Cardiac muscle cell (in vitro differentiated cells and primary cell): Measurements from ENCODE around the gene GNAT3. TPM values are rescaled to one million over a fixed set of nuclear protein-coding genes. Genes with fewer than 3 reads are reported as not detected.

Experiments
- DNase-seq, 2 donors: peaks; one replicate each; pipeline versions ENCODE4 v3.0.0 to v3.0.0-alpha.2; 2010 to 2017; ENCODE audit warnings: low read depth in 1 of 2, low spot score in 1 of 2
- H3K27ac ChIP-seq: fragments of 200-600 bp; sonication (generic); 2 replicates; pipeline ENCODE4 v1.5.1; 2016
- H3K27me3 ChIP-seq: fragments of 200-600 bp; sonication (generic); 2 replicates; pipeline ENCODE4 v1.6.0; 2016; ENCODE audit warnings: control low read depth
- H3K36me3 ChIP-seq: fragments of 200-600 bp; sonication (generic); 2 replicates; pipeline ENCODE4 v1.5.1; 2016; ENCODE audit warnings: control low read depth
- H3K4me1 ChIP-seq: fragments of 200-600 bp; sonication (generic); 2 replicates; pipeline ENCODE4 v1.8.1; 2017; ENCODE audit warnings: low read depth, mild to moderate bottlenecking, mixed run types
- H3K4me3 ChIP-seq: fragments of 200-600 bp; sonication (generic); 2 replicates; pipeline ENCODE4 v1.5.1; 2016; ENCODE audit warnings: mild to moderate bottlenecking
- H3K9me3 ChIP-seq: fragments of 200-600 bp; sonication (generic); 2 replicates; pipeline ENCODE4 v1.5.1; 2017; ENCODE audit warnings: low read depth, mild to moderate bottlenecking, control low read depth
- polyA plus RNA-seq: library from polyadenylated mRNA; unstranded; fragments of >200 nt; fragmentation: Nextera tagmentation; extraction: Ambion mirVana; gene quantifications from 2 replicates; pipeline ENCODE4 v1.2.1, GENCODE V29; 2016
- total RNA-seq: library from RNA; depleted of rRNA; stranded (reverse); fragments of >200 nt; gene quantifications from 2 replicates; pipeline ENCODE4 v1.2.3, GENCODE V29; 2016
- TF ChIP-seq, protein P1 (sequence below): IDR thresholded peaks from 2 replicates; pipeline ENCODE4 v1.5.1; 2012; ENCODE audit warnings: low read depth, mild to moderate bottlenecking, low read length

GNAT3 gene
- total and polyA plus RNA-seq, 2 experiments from 2014 or later: not detected

GRCh38 chr7:80475383-80475782, 36.5 kb downstream of the GNAT3 start:
- TF ChIP-seq, protein P1, sequence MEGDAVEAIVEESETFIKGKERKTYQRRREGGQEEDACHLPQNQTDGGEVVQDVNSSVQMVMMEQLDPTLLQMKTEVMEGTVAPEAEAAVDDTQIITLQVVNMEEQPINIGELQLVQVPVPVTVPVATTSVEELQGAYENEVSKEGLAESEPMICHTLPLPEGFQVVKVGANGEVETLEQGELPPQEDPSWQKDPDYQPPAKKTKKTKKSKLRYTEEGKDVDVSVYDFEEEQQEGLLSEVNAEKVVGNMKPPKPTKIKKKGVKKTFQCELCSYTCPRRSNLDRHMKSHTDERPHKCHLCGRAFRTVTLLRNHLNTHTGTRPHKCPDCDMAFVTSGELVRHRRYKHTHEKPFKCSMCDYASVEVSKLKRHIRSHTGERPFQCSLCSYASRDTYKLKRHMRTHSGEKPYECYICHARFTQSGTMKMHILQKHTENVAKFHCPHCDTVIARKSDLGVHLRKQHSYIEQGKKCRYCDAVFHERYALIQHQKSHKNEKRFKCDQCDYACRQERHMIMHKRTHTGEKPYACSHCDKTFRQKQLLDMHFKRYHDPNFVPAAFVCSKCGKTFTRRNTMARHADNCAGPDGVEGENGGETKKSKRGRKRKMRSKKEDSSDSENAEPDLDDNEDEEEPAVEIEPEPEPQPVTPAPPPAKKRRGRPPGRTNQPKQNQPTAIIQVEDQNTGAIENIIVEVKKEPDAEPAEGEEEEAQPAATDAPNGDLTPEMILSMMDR: no peak
- no peaks in the 10 kb centered on the region for H3K27me3 ChIP-seq
- H3K4me3 ChIP-seq: no peak overlapping the region
- H3K27ac ChIP-seq: no peak overlapping the region
- H3K9me3 ChIP-seq: no peaks in the 10 kb centered on the region
- H3K4me1 ChIP-seq: peaks cover 9% of the 10 kb centered on the region
- H3K36me3 ChIP-seq: no peaks in the 10 kb centered on the region
- no peak for DNase-seq

GRCh38 chr7:80473751-80474150, 38.1 kb downstream of the GNAT3 start:
- H3K9me3 ChIP-seq: no peaks in the 10 kb centered on the region
- no peaks in the 10 kb centered on the region for H3K36me3 ChIP-seq
- DNase-seq: no peak
- no peak overlapping the region for H3K4me3 ChIP-seq
- TF ChIP-seq, protein P1: no peak
- H3K27ac ChIP-seq: no peak overlapping the region
- no peaks in the 10 kb centered on the region for H3K27me3 ChIP-seq
- H3K4me1 ChIP-seq: peaks cover 9% of the 10 kb centered on the region

GRCh38 chr7:80472491-80473200, 39.2 kb downstream of the GNAT3 start:
- peak in 1 of 2 donors; percentile 37 for DNase-seq
- Histone ChIP-seq H3K27me3 (no peaks in the 10 kb centered on the region), H3K36me3 (no peaks in the 10 kb centered on the region), H3K4me3 (no peak overlapping the region), H3K9me3 (no peaks in the 10 kb centered on the region), H3K4me1 (peaks cover 9% of the 10 kb centered on the region), H3K27ac (no peak overlapping the region)
- TF ChIP-seq, protein P1: no peak

DNA sequence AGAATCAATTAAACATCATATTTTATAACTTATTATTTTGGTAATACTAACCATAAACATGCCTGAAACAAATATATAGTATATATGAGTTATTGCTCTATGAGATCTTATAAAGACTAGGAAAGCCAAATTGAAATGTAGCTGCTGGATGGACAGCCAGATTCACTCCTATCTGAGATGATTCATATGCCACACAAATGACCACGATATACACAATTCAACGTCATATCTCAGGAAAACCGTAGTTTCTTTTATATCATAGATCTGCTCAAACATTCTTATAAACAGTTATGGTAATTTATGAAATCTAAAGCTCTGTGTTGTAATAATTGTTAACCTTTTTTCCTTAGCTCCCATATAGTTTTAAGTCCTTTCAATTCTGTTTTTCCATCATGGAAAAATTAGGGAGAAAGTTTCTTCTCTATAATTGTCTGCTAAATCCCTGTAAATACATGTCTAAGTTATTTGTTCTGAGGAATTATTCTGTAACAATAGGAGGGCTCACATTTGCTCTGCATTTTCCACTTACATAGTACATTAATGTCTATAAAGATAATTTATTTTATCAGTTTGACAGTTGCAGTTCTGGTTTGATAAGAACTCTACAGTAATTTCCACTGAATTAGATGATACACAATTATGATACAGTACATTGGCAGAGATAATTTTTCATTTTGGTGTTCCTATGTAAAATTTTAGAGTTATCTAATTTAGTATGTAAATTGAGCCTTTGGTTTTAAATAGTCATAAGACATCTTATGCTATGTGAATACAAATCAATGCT, 42.7 kb downstream of the GNAT3 start:
- no peaks in the 10 kb centered on the region for H3K9me3 ChIP-seq
- TF ChIP-seq, protein P1: no peak
- peak in 1 of 2 donors; percentile 47 for DNase-seq
- H3K4me1 ChIP-seq: peaks cover 17% of the 10 kb centered on the region
- no peaks in the 10 kb centered on the region for H3K36me3 ChIP-seq
- no peaks in the 10 kb centered on the region for H3K27me3 ChIP-seq
- no peak overlapping the region for H3K27ac ChIP-seq
- no peak overlapping the region for H3K4me3 ChIP-seq

- no peak overlapping the region for H3K27ac ChIP-seq
- peak; percentile 49 to 67 for DNase-seq
- H3K27me3 ChIP-seq: peaks cover 9% of the 10 kb centered on the region
- TF ChIP-seq, protein P1: no peak
- no peak overlapping the region for H3K4me3 ChIP-seq
- no peaks in the 10 kb centered on the region for H3K9me3 ChIP-seq
- peaks cover 16% of the 10 kb centered on the region for H3K4me1 ChIP-seq
- H3K36me3 ChIP-seq: no peaks in the 10 kb centered on the region
These were observed 44.8 kb downstream of the GNAT3 start for GRCh38 chr7:80467069-80467468.
